Heart right ventricle (tissue), 16 donors: Measurements from ENCODE around the gene PPIP5K2. TPM values are rescaled to one million over a fixed set of nuclear protein-coding genes. Genes with fewer than 3 reads are reported as not detected.
A peak's percentile ranks its signal among the peaks of the same experiment; 100 is the strongest.

Experiments
- ATAC-seq, 8 donors: fragments of 200-7000 bp; cut with Tn5 transposase; one replicate each; pipeline ENCODE4 v1.9.1; 2020; ENCODE audit warnings: mild to moderate bottlenecking in 8 of 8, moderate library complexity in 8 of 8, moderate number of reproducible peaks in 1 of 8
- DNase-seq, 2 donors: peaks; one replicate each; pipeline ENCODE4 v3.0.0-alpha.2; 2020
- H3K27ac ChIP-seq, 10 donors: fragments of 200-600 bp; sonication (generic) in 2 of 10; one replicate each; pipeline versions ENCODE4 v1.5.0 to v1.8.0; 2020 to 2022; ENCODE audit warnings: mild to moderate bottlenecking in 3 of 10
- H3K27me3 ChIP-seq, 7 donors: fragments of 200-600 bp; one replicate each; pipeline ENCODE4 v1.8.0; 2021 to 2022; ENCODE audit warnings: mild to moderate bottlenecking in 2 of 7
- H3K36me3 ChIP-seq, 9 donors: fragments of 200-600 bp; sonication (generic) in 1 of 9; one replicate each; pipeline versions ENCODE4 v1.5.0 to v1.8.0; 2020 to 2022; ENCODE audit warnings: mild to moderate bottlenecking in 2 of 9
- H3K4me1 ChIP-seq, 9 donors: fragments of 200-600 bp; sonication (generic) in 1 of 9; one replicate each; pipeline versions ENCODE4 v1.5.0 to v1.8.0; 2020 to 2022; ENCODE audit warnings: mild to moderate bottlenecking in 4 of 9
- H3K4me3 ChIP-seq, 10 donors: fragments of 200-600 bp; sonication (generic) in 2 of 10; one replicate each; pipeline versions ENCODE4 v1.5.0 to v1.8.0; 2020 to 2022; ENCODE audit warnings: mild to moderate bottlenecking in 7 of 10, moderate library complexity in 2 of 10
- H3K9me3 ChIP-seq, 11 donors: fragments of 200-600 bp in 10 of 11; sonication (generic) in 2 of 11; one replicate each; pipeline versions ENCODE4 v1.5.0 to v1.8.0; 2013 to 2022; ENCODE audit warnings: mild to moderate bottlenecking in 2 of 11, control low read depth in 1 of 11, moderate library complexity in 1 of 11
- WGBS, 2 donors: extraction: QIAGEN DNeasy Blood & Tissue Kit; methylation state at CpG; one replicate each; pipeline ENCODE4 v1.1.7; 2013; ENCODE audit warnings: inconsistent platforms in 1 of 2; 5-methylcytosine and 5-hydroxymethylcytosine counted together
- intact Hi-C, 10 donors: fragments of 100-400 bp; cut with DNase I; formaldehyde crosslinking; loops; one replicate each; pipeline versions ENCODE4 v1.11.1 to v1.14.2; 2022
- polyA plus RNA-seq, 2 donors: library from polyadenylated mRNA; stranded (reverse); fragments of 200-250 nt; gene quantifications; one replicate each; pipeline ENCODE4 v1.2.3, GENCODE V29; 2013
- total RNA-seq, 10 donors: library from RNA; stranded (reverse); fragmentation: NEBNext Ultra II Directional in 3 of 10; extraction: Animal tissue kit (Norgen Biotek cat#: 25700) in 3 of 10; gene quantifications; one replicate each; pipeline versions ENCODE4 v1.2.1 to v1.2.4, GENCODE V29; 2021 to 2023
- TF ChIP-seq, protein P1 (sequence below), 9 donors: fragments of 200-600 bp; sonication (generic) in 2 of 9; IDR thresholded peaks; one replicate each; pipeline versions ENCODE4 v1.5.0 to v1.8.0; 2021 to 2022; ENCODE audit warnings: antibody characterized with exemption in 9 of 9, mild to moderate bottlenecking in 5 of 9, moderate library complexity in 1 of 9
- donor health status: Arrhythmogenic right ventricular cardiomyopathy.
- donor health status: ischemic (EF 13 %, LVEDD 7.1; RV severe dilation, severe dysfunction).
- donor health status: healthy with polysubstance abuse.
- donor health status: DM: no; HTN: yes; CAD: no.
- donor health status: DM: no; HTN: no; CAD: no.
- donor health status: ischemic (EF 25% LVEDD 6.9; RV normal size, moderate dysfunction).
- donor health status: ischemic (EF 25% LVEDD 5.7; RV mildly dilated, moderate dysfunction).
- donor health status: healthy.
- donor health status: DM: yes; HTN: yes; CAD: no.
- donor health status: Ischemic cardiomyopathy.
- donor health status: ischemic (EF 35%, LVEDD 5.7; RV mildly dilated, moderate dysfunction).
- donor health status: nonischemic (EF 11% LVEDD 7.7; RV severe dilation, severe dysfunction).
- donor health status: DM: yes; HTN: yes; CAD: no.
- donor health status: PGD.
- donor health status: ischemic (EF 29% LVEDD 5.4; RV normal size, mild dysfunction).
- donor health status: nonischemic (EF 23%, LVEDD 6.1; RV moderate dilation, normal function).

Gene PPIP5K2
- total and polyA plus RNA-seq, 12 donors = 17.1 to 72.9 (median 35.6) TPM

GRCh38 chr5:103208460-103208859, 88.4 kb downstream of the PPIP5K2 start:
- H3K9me3 ChIP-seq = peaks cover 0 to 4% (median 0%) of the 10 kb centered on the region in 11 donors
- intact Hi-C loops = no loop called here
- H3K27ac ChIP-seq = no peak overlapping the region
- TF ChIP-seq, protein P1, sequence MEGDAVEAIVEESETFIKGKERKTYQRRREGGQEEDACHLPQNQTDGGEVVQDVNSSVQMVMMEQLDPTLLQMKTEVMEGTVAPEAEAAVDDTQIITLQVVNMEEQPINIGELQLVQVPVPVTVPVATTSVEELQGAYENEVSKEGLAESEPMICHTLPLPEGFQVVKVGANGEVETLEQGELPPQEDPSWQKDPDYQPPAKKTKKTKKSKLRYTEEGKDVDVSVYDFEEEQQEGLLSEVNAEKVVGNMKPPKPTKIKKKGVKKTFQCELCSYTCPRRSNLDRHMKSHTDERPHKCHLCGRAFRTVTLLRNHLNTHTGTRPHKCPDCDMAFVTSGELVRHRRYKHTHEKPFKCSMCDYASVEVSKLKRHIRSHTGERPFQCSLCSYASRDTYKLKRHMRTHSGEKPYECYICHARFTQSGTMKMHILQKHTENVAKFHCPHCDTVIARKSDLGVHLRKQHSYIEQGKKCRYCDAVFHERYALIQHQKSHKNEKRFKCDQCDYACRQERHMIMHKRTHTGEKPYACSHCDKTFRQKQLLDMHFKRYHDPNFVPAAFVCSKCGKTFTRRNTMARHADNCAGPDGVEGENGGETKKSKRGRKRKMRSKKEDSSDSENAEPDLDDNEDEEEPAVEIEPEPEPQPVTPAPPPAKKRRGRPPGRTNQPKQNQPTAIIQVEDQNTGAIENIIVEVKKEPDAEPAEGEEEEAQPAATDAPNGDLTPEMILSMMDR (IDR thresholded peaks at IDR 0.05) = no peak
- DNase-seq (no peak), ATAC-seq (peak in 1 of 8 donors; percentile 33)
- no peaks in the 10 kb centered on the region for H3K27me3 ChIP-seq
- H3K4me3 ChIP-seq = no peak overlapping the region
- peaks cover 0 to 19% (median 5%) of the 10 kb centered on the region in 9 donors for H3K4me1 ChIP-seq
- 24 to 25% methylated on average over 2 of the region's 2 CpGs for WGBS, 2 donors
- peaks cover 0 to 31% (median 16%) of the 10 kb centered on the region in 9 donors for H3K36me3 ChIP-seq

- intact Hi-C loops = no loop called here
- H3K4me1 ChIP-seq = peaks cover 0 to 19% (median 5%) of the 10 kb centered on the region in 9 donors
- H3K27me3 ChIP-seq = no peaks in the 10 kb centered on the region
- DNase-seq (no peak), ATAC-seq (no peak)
- TF ChIP-seq, protein P1 (IDR thresholded peaks at IDR 0.05) = no peak
- H3K9me3 ChIP-seq = peaks cover 0 to 4% (median 0%) of the 10 kb centered on the region in 11 donors
- H3K36me3 ChIP-seq = peaks cover 0 to 30% (median 16%) of the 10 kb centered on the region in 9 donors
- H3K27ac ChIP-seq = peak overlapping the region in 1 of 10 donors; percentile 4
- no peak overlapping the region for H3K4me3 ChIP-seq
Observed at GRCh38 chr5:103209065-103209464, 89.0 kb downstream of the PPIP5K2 start.

- WGBS, 2 donors = 96 to 99% methylated on average over 2 of the region's 2 CpGs
- TF ChIP-seq, protein P1 (IDR thresholded peaks at IDR 0.05) = no peak
- DNase-seq = no peak
- Histone ChIP-seq H3K27me3 (no peaks in the 10 kb centered on the region), H3K27ac (no peak overlapping the region), H3K4me1 (peaks cover 0 to 19% (median 6%) of the 10 kb centered on the region in 9 donors), H3K4me3 (no peak overlapping the region), H3K36me3 (peaks cover 0 to 11% (median 4%) of the 10 kb centered on the region in 9 donors), H3K9me3 (no peaks in the 10 kb centered on the region)
- intact Hi-C loops = no loop called here
- no peak for ATAC-seq
Observed at GRCh38 chr5:103210952-103211351, 90.9 kb downstream of the PPIP5K2 start.

- no peak for ATAC-seq
- H3K27ac ChIP-seq = no peak overlapping the region
Observed at GRCh38 chr5:103211576-103212561, 91.8 kb downstream of the PPIP5K2 start.

More at GRCh38 chr5:103211576-103212561, 91.8 kb downstream of the PPIP5K2 start:
- no peak overlapping the region for H3K4me3 ChIP-seq
- intact Hi-C loops = no loop called here
- no peak for DNase-seq
- TF ChIP-seq, protein P1 (IDR thresholded peaks at IDR 0.05) = no peak
- H3K36me3 ChIP-seq = peaks cover 0 to 3% (median 0%) of the 10 kb centered on the region in 9 donors
- H3K9me3 ChIP-seq = no peaks in the 10 kb centered on the region
- no peaks in the 10 kb centered on the region for H3K27me3 ChIP-seq
- WGBS, 2 donors = 70 to 74% methylated on average over 2 of the region's 2 CpGs
- peaks cover 0 to 24% (median 7%) of the 10 kb centered on the region in 9 donors for H3K4me1 ChIP-seq
